NCI-H146 treated with DMSO at 0.1 percent for 48 hours (cell line): ENCODE results near the gene SLAMF1.

Experiments
- DNase-seq: peaks from one replicate; lab custom pipeline; 2025; ENCODE audit not compliant: unreplicated experiment; lab: John Stamatoyannopoulos, UW

The SLAMF1 gene

GRCh38 chr1:160625725-160626498 lies 20.9 kb downstream of the SLAMF1 start:
- DNase-seq = no peak

- DNase-seq = no peak
These were observed 21.5 kb downstream of the SLAMF1 start for GRCh38 chr1:160625321-160625720.

- DNase-seq = no peak
These were observed 22.4 kb downstream of the SLAMF1 start for GRCh38 chr1:160624464-160624863.

GRCh38 chr1:160623862-160624261 lies 23.0 kb downstream of the SLAMF1 start:
- no peak for DNase-seq

- no peak for DNase-seq
These were observed 23.6 kb downstream of the SLAMF1 start for GRCh38 chr1:160623227-160623633.

GRCh38 chr1:160622501-160623226 lies 24.2 kb downstream of the SLAMF1 start:
- DNase-seq = no peak

- DNase-seq = no peak
These were observed 25.0 kb downstream of the SLAMF1 start for GRCh38 chr1:160621633-160622413.

- no peak for DNase-seq
These were observed 25.8 kb downstream of the SLAMF1 start for GRCh38 chr1:160620942-160621632.

GRCh38 chr1:160619742-160620277 lies 27.0 kb downstream of the SLAMF1 start:
- DNase-seq = no peak

GRCh38 chr1:160618763-160619274 lies 28.0 kb downstream of the SLAMF1 start:
- no peak for DNase-seq

- DNase-seq = no peak
These were observed 28.5 kb downstream of the SLAMF1 start for GRCh38 chr1:160618327-160618726.

- no peak for DNase-seq
These were observed 31.2 kb downstream of the SLAMF1 start for GRCh38 chr1:160615660-160616059.

- DNase-seq = no peak
These were observed 32.4 kb downstream of the SLAMF1 start for GRCh38 chr1:160614410-160614809.

GRCh38 chr1:160612613-160613218 lies 34.1 kb downstream of the SLAMF1 start:
- no peak for DNase-seq

GRCh38 chr1:160610569-160611242 lies 36.1 kb downstream of the SLAMF1 start:
- no peak for DNase-seq

- no peak for DNase-seq
These were observed 37.9 kb downstream of the SLAMF1 start for GRCh38 chr1:160608941-160609340.

- no peak for DNase-seq
These were observed 38.3 kb downstream of the SLAMF1 start for GRCh38 chr1:160608514-160608913.

- no peak for DNase-seq
These were observed 38.8 kb downstream of the SLAMF1 start for GRCh38 chr1:160608057-160608456.

GRCh38 chr1:160607672-160608032 lies 39.2 kb downstream of the SLAMF1 start:
- DNase-seq = no peak
